Prostate gland (tissue), 2 donors: ENCODE results near the gene CRMP1. TPM values are rescaled to one million over a fixed set of nuclear protein-coding genes. Genes with fewer than 3 reads are reported as not detected.

Source experiments
- DNase-seq: peaks from one replicate; pipeline ENCODE4 v3.0.0-alpha.2; 2019; ENCODE audit warnings: low spot score
- H3K27ac ChIP-seq, 2 donors: fragments of 200-600 bp; sonication (generic); 2 replicates each; pipeline ENCODE4 v1.5.1; 2017 to 2019
- H3K27me3 ChIP-seq: fragments of 200-600 bp; sonication (generic); replicated peaks from 2 replicates; pipeline ENCODE4 v1.5.1; 2019; ENCODE audit not compliant: insufficient read depth
- H3K36me3 ChIP-seq, 2 donors: fragments of 200-600 bp; sonication (generic); 1 replicate in 1 of 2; 2 replicates in 1 of 2; pipeline versions ENCODE4 v1.5.1 to v1.8.1; 2017 to 2019
- H3K4me1 ChIP-seq: fragments of 200-600 bp; sonication (generic); replicated peaks from 2 replicates; pipeline ENCODE4 v1.5.1; 2019
- H3K4me3 ChIP-seq, 2 donors: fragments of 200-600 bp; sonication (generic); 2 replicates each; pipeline ENCODE4 v1.5.1; 2017 to 2019
- H3K9me3 ChIP-seq: fragments of 200-600 bp; sonication (generic); 2 replicates; pipeline ENCODE4 v1.5.1; 2017
- CTCF ChIP-seq, 4 experiments: fragments of 200-600 bp in 2 of 4; fragments of 450-650 bp in 2 of 4; sonication (generic) in 2 of 4; IDR thresholded peaks; 1 replicate in 3 of 4; 2 replicates in 1 of 4; pipeline ENCODE4 v1.5.1; 2016 to 2019; ENCODE audit warnings: antibody characterized with exemption in 4 of 4, mild to moderate bottlenecking in 2 of 4, moderate library complexity in 2 of 4
- POLR2A ChIP-seq: fragments of 450-650 bp; IDR thresholded peaks from one replicate; pipeline ENCODE4 v1.6.1; 2016; ENCODE audit warnings: antibody characterized with exemption, mild to moderate bottlenecking
- POLR2AphosphoS5 ChIP-seq: sonication (generic); formaldehyde crosslinking; IDR thresholded peaks from one replicate; pipeline ENCODE4 v1.6.1; 2017; ENCODE audit warnings: antibody characterized with exemption
- WGBS: methylation state at CpG from one replicate; pipeline ENCODE4 v1.1.5; 2018; 5-methylcytosine and 5-hydroxymethylcytosine counted together
- intact Hi-C: fragments of 100-400 bp; cut with DNase I; formaldehyde crosslinking; loops from one replicate; pipeline ENCODE4 v1.14.2; 2022
- total RNA-seq, 2 donors: library from RNA; depleted of rRNA; stranded (reverse); fragments of >200 nt; gene quantifications; one replicate each; pipeline ENCODE4 v1.1.0, GENCODE V29; 2016

Gene CRMP1
- total RNA-seq, 2 donors from 2014 or later: 1.4 to 6.0 TPM

- no peaks in the 10 kb centered on the region for H3K4me1 ChIP-seq
- peaks cover 30% of the 10 kb centered on the region for H3K27me3 ChIP-seq
- intact Hi-C loops: no loop called here
- H3K27ac ChIP-seq: no peak overlapping the region
- under 1% methylated on average over 35 of the region's 70 CpGs for WGBS
- no peaks in the 10 kb centered on the region for H3K9me3 ChIP-seq
- H3K36me3 ChIP-seq: no peaks in the 10 kb centered on the region
- no peak for TF ChIP-seq POLR2AphosphoS5
- no peak for TF ChIP-seq CTCF (IDR thresholded peaks at IDR 0.05)
- TF ChIP-seq POLR2A: no peak
- DNase-seq: no peak
- H3K4me3 ChIP-seq: peak overlapping the region; percentile 29 to 37
These were observed 5.3 kb downstream of the CRMP1 start for GRCh38 chr4:5887361-5888221.

- H3K4me3 ChIP-seq: peak overlapping the region in 1 of 2 donors; percentile 37
- no peaks in the 10 kb centered on the region for H3K4me1 ChIP-seq
- TF ChIP-seq POLR2AphosphoS5 (no peak), POLR2A (no peak), CTCF (IDR thresholded peaks at IDR 0.05) (no peak)
- no peaks in the 10 kb centered on the region for H3K9me3 ChIP-seq
- no peak overlapping the region for H3K27ac ChIP-seq
- DNase-seq: no peak
- H3K36me3 ChIP-seq: no peaks in the 10 kb centered on the region
- intact Hi-C loops: no loop called here
- H3K27me3 ChIP-seq: peaks cover 26% of the 10 kb centered on the region
- WGBS: 35% methylated on average over 8 of the region's 8 CpGs
These were observed 5.9 kb downstream of the CRMP1 start for GRCh38 chr4:5887011-5887360.

GRCh38 chr4:5885733-5886132, 7.2 kb downstream of the CRMP1 start:
- no peak for DNase-seq
- no peak overlapping the region for H3K4me3 ChIP-seq
- no peak overlapping the region for H3K27ac ChIP-seq
- intact Hi-C loops: no loop called here
- no peaks in the 10 kb centered on the region for H3K4me1 ChIP-seq
- H3K9me3 ChIP-seq: no peaks in the 10 kb centered on the region
- no peaks in the 10 kb centered on the region for H3K36me3 ChIP-seq
- WGBS: 52% methylated on average over 3 of the region's 3 CpGs
- TF ChIP-seq CTCF (IDR thresholded peaks at IDR 0.05): no peak
- no peak for TF ChIP-seq POLR2AphosphoS5
- no peak for TF ChIP-seq POLR2A
- H3K27me3 ChIP-seq: peaks cover 16% of the 10 kb centered on the region

GRCh38 chr4:5884796-5885195, 8.1 kb downstream of the CRMP1 start:
- H3K4me1 ChIP-seq: no peaks in the 10 kb centered on the region
- no peaks in the 10 kb centered on the region for H3K36me3 ChIP-seq
- WGBS: 67% methylated on average over 7 of the region's 7 CpGs
- DNase-seq: no peak
- H3K27ac ChIP-seq: no peak overlapping the region
- no peaks in the 10 kb centered on the region for H3K9me3 ChIP-seq
- no peak overlapping the region for H3K4me3 ChIP-seq
- TF ChIP-seq POLR2A (no peak), POLR2AphosphoS5 (no peak), CTCF (IDR thresholded peaks at IDR 0.05) (no peak)
- H3K27me3 ChIP-seq: peaks cover 7% of the 10 kb centered on the region
- intact Hi-C loops: no loop called here

GRCh38 chr4:5883916-5884315, 9.0 kb downstream of the CRMP1 start:
- Histone ChIP-seq H3K4me3 (no peak overlapping the region), H3K27ac (no peak overlapping the region), H3K4me1 (no peaks in the 10 kb centered on the region), H3K9me3 (no peaks in the 10 kb centered on the region), H3K27me3 (peaks cover 2% of the 10 kb centered on the region), H3K36me3 (no peaks in the 10 kb centered on the region)
- intact Hi-C loops: no loop called here
- 90% methylated on average over 1 of the region's 1 CpG for WGBS
- DNase-seq: no peak
- no peak for TF ChIP-seq CTCF (IDR thresholded peaks at IDR 0.05)
- TF ChIP-seq POLR2A: no peak
- TF ChIP-seq POLR2AphosphoS5: no peak
